ENCODE data around the gene ATP10A. TPM values are rescaled to one million over a fixed set of nuclear protein-coding genes. Genes with fewer than 3 reads are reported as not detected.

The ATP10A gene
- total and polyA plus RNA-seq, 9 of the 15 experiments (the other 6 are each of a cell fraction or from before 2014, with no cell fraction given): 0.09 TPM; not detected in 8

- DNase-seq (ENCODE audit: extremely low read depth in 1 of 4, low spot score in 3 of 4) (no peak), ATAC-seq (no peak), FAIRE-seq (no peak)
- TF ChIP-seq MEF2A (IDR thresholded peaks at IDR 0.05; ENCODE audit: control insufficient read depth, low read depth, low read length) (no peak), TFE3 (CRISPR knock-in tag; IDR thresholded peaks at IDR 0.05) (peak; percentile 61)
- Histone ChIP-seq H3K4me1 (replicated peaks in 1 of 2; ENCODE audit: control insufficient read depth in 2 of 2, insufficient read depth in 2 of 2, low read length in 2 of 2) (no peaks in the 10 kb centered on the region), H3K79me2 (ENCODE audit: control insufficient read depth, insufficient read depth, low read length) (no peaks in the 10 kb centered on the region), H3K27me3 (ENCODE audit: control insufficient read depth in 2 of 2, insufficient read depth in 2 of 2, low read length in 2 of 2) (no peaks in the 10 kb centered on the region), H2AFZ (ENCODE audit: low read depth, low read length) (no peak overlapping the region), H3K27ac (ENCODE audit: extremely low read depth, low read depth, low read length) (no peak overlapping the region), H3K4me2 (ENCODE audit: insufficient read depth, low read length) (no peak overlapping the region), H3K9me1 (ENCODE audit: control insufficient read depth, insufficient read depth, low read length) (no peaks in the 10 kb centered on the region), H4K20me1 (replicated peaks; ENCODE audit: control insufficient read depth, insufficient read depth, low read length) (no peaks in the 10 kb centered on the region), H3K4me3 (no peak overlapping the region), H3K9me3 (replicated peaks; ENCODE audit: control insufficient read depth, insufficient read depth, low read depth, low read length) (no peaks in the 10 kb centered on the region), H3K36me3 (ENCODE audit: control insufficient read depth, insufficient read depth, low read length) (no peaks in the 10 kb centered on the region), H3K9ac (ENCODE audit: insufficient read depth in 1 of 2, low read depth in 2 of 2, low read length in 2 of 2) (no peak overlapping the region)
- POLR2A ChIA-PET: interaction anchor here (0.6 kb wide), 1 partner anchor 1063 kb away, joined by 3 read pairs; no protein-coding TSS in a partner anchor
- no TSS peak for BruUV-seq (replicated peaks)
- in situ Hi-C loops (cut with MboI) (no loop called here), intact Hi-C loops (cut with micrococcal nuclease) (no loop called here)
- 9% methylated on average over 5 of the region's 7 CpGs for WGBS (ENCODE audit: insufficient coverage, low coverage, missing lambda C conversion rate)
- CTCF ChIA-PET (ENCODE audit: low intra/inter-chr PET ratio): no interaction called here
Observed at GRCh38 chr15:25875566-25875965, 12.4 kb upstream of the ATP10A start.

GRCh38 chr15:25874379-25874778, 11.3 kb upstream of the ATP10A start:
- FAIRE-seq: no peak
- DNase-seq (ENCODE audit: extremely low read depth in 1 of 4, low spot score in 3 of 4): no peak
- H3K4me3 ChIP-seq: no peak overlapping the region
- no peak overlapping the region for H3K4me2 ChIP-seq (ENCODE audit: insufficient read depth, low read length)
- no peaks in the 10 kb centered on the region for H3K4me1 ChIP-seq (replicated peaks in 1 of 2; ENCODE audit: control insufficient read depth in 2 of 2, insufficient read depth in 2 of 2, low read length in 2 of 2)
- H3K27ac ChIP-seq (ENCODE audit: extremely low read depth, low read depth, low read length): no peak overlapping the region
- no peak overlapping the region for H2AFZ ChIP-seq (ENCODE audit: low read depth, low read length)
- H3K36me3 ChIP-seq (ENCODE audit: control insufficient read depth, insufficient read depth, low read length): no peaks in the 10 kb centered on the region
- ChIA-PET POLR2A (no interaction called here), CTCF (ENCODE audit: low intra/inter-chr PET ratio) (no interaction called here)
- H3K27me3 ChIP-seq (ENCODE audit: control insufficient read depth in 2 of 2, insufficient read depth in 2 of 2, low read length in 2 of 2): peaks cover 3 to 4% of the 10 kb centered on the region in 2 experiments; a peak in 2 of 5 replicates
- H3K9me3 ChIP-seq (replicated peaks; ENCODE audit: control insufficient read depth, insufficient read depth, low read depth, low read length): no peaks in the 10 kb centered on the region
- BruUV-seq (replicated peaks): no TSS peak
- no peak overlapping the region for H3K9ac ChIP-seq (ENCODE audit: insufficient read depth in 1 of 2, low read depth in 2 of 2, low read length in 2 of 2)
- in situ Hi-C loops (cut with MboI): no loop called here
- no peaks in the 10 kb centered on the region for H4K20me1 ChIP-seq (replicated peaks; ENCODE audit: control insufficient read depth, insufficient read depth, low read length)
- H3K9me1 ChIP-seq (ENCODE audit: control insufficient read depth, insufficient read depth, low read length): no peaks in the 10 kb centered on the region
- H3K79me2 ChIP-seq (ENCODE audit: control insufficient read depth, insufficient read depth, low read length): no peaks in the 10 kb centered on the region
- no peak for ATAC-seq
- intact Hi-C loops (cut with micrococcal nuclease): no loop called here
- TF ChIP-seq E2F4 (CRISPR knock-in tag; IDR thresholded peaks at IDR 0.05; ENCODE audit: low read depth) (no peak), NFIC (IDR thresholded peaks at IDR 0.05) (no peak), PBX2 (CRISPR knock-in tag; IDR thresholded peaks at IDR 0.05; ENCODE audit: low read depth) (no peak), PBX2 (tag; conservative IDR thresholded peaks at IDR 0.05; ENCODE audit: low read depth) (no peak), SOX6 (IDR thresholded peaks at IDR 0.05) (no peak), ILF3 (IDR thresholded peaks at IDR 0.05; ENCODE audit: borderline replicate concordance) (no peak), CCAR2 (IDR thresholded peaks at IDR 0.05; ENCODE audit: low read depth, low read length) (no peak), HCFC1 (IDR thresholded peaks at IDR 0.05; ENCODE audit: low read depth, low read length) (no peak), FOXK2 (conservative IDR thresholded peaks at IDR 0.05 in 1 of 2, IDR thresholded peaks at IDR 0.05 in 1 of 2; ENCODE audit: low read depth in 2 of 2) (no peak)
